ENCODE measurements around the gene ASPA. TPM values are rescaled to one million over a fixed set of nuclear protein-coding genes. Genes with fewer than 3 reads are reported as not detected.
A peak's percentile ranks its signal among the peaks of the same experiment; 100 is the strongest.
"Not testable (repeated sequence)": the region's sequence is repeated elsewhere in the genome, so short reads cannot be mapped to it uniquely, and the experiment has no call there.

ASPA gene
- total RNA-seq, 4 donors from 2014 or later: 11.4 to 27.7 (median 17.0) TPM

- no peak overlapping the region for H3K4me3 ChIP-seq
- TF ChIP-seq POLR2A (IDR thresholded peaks at IDR 0.05): no peak
- H3K36me3 ChIP-seq: no peaks in the 10 kb centered on the region
- H3K27ac ChIP-seq: no peak overlapping the region
- no peaks in the 10 kb centered on the region for H3K27me3 ChIP-seq
- DNase-seq: no peak
- H3K4me1 ChIP-seq: no peaks in the 10 kb centered on the region
- no peaks in the 10 kb centered on the region for H3K9me3 ChIP-seq
Observed at GRCh38 chr17:3507869-3508268, 32.1 kb downstream of the ASPA start.

- no peaks in the 10 kb centered on the region for H3K9me3 ChIP-seq
- H3K27me3 ChIP-seq: no peaks in the 10 kb centered on the region
- H3K36me3 ChIP-seq: no peaks in the 10 kb centered on the region
- H3K4me3 ChIP-seq: no peak overlapping the region
- no peaks in the 10 kb centered on the region for H3K4me1 ChIP-seq
- no peak for DNase-seq
- no peak overlapping the region for H3K27ac ChIP-seq
- TF ChIP-seq POLR2A (IDR thresholded peaks at IDR 0.05) (no peak), CTCF (IDR thresholded peaks at IDR 0.05) (no peak)
Observed at GRCh38 chr17:3510090-3510489, 34.3 kb downstream of the ASPA start.

GRCh38 chr17:3511852-3512504, 36.2 kb downstream of the ASPA start:
- DNase-seq: no peak
- H3K27me3 ChIP-seq: no peaks in the 10 kb centered on the region
- peak overlapping the region; percentile 15 to 68 (median 36) for H3K27ac ChIP-seq
- no peaks in the 10 kb centered on the region for H3K4me1 ChIP-seq
- H3K36me3 ChIP-seq: no peaks in the 10 kb centered on the region
- H3K9me3 ChIP-seq: no peaks in the 10 kb centered on the region
- no peak for TF ChIP-seq POLR2A (IDR thresholded peaks at IDR 0.05)
- TF ChIP-seq CTCF (IDR thresholded peaks at IDR 0.05): no peak
- no peak overlapping the region for H3K4me3 ChIP-seq

DNA sequence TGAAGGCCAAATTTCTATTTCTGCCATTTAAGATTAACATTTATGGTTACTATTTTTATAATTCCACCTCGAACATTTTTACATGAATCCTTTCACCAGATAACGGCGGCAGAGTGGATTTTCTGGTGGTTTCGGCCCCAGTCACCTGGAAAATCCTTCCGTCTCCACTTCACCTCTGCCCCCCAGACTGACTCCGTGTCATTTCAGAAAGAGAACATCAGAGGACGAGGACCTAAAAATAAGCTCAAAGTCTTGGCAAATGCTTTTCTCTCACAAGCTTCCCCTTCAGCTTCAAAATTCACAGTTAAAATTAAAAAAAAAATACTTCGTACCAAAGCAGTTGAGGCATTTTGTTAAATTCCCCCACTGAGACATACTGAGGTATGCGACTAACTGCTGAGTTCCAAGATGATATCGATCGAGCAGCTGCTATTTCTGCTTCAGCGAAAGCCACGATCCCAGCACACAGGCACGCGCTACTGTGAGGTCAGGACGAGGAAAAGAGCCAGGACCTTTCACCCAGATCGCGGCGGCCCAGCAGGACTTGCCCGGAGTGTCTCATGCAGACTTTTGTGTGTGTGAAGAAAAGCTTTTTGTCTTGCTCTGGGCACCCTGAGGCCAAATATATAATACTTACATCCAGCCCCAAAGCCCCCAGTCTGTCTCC, 36.8 kb downstream of the ASPA start:
- H3K27ac ChIP-seq: peak overlapping the region; percentile 15 to 68 (median 36)
- TF ChIP-seq POLR2A (IDR thresholded peaks at IDR 0.05) (no peak), CTCF (IDR thresholded peaks at IDR 0.05) (no peak)
- H3K4me3 ChIP-seq: no peak overlapping the region
- H3K4me1 ChIP-seq: no peaks in the 10 kb centered on the region
- H3K36me3 ChIP-seq: no peaks in the 10 kb centered on the region
- H3K27me3 ChIP-seq: no peaks in the 10 kb centered on the region
- no peaks in the 10 kb centered on the region for H3K9me3 ChIP-seq
- DNase-seq: peak in 1 of 3 donors; percentile 62

DNA sequence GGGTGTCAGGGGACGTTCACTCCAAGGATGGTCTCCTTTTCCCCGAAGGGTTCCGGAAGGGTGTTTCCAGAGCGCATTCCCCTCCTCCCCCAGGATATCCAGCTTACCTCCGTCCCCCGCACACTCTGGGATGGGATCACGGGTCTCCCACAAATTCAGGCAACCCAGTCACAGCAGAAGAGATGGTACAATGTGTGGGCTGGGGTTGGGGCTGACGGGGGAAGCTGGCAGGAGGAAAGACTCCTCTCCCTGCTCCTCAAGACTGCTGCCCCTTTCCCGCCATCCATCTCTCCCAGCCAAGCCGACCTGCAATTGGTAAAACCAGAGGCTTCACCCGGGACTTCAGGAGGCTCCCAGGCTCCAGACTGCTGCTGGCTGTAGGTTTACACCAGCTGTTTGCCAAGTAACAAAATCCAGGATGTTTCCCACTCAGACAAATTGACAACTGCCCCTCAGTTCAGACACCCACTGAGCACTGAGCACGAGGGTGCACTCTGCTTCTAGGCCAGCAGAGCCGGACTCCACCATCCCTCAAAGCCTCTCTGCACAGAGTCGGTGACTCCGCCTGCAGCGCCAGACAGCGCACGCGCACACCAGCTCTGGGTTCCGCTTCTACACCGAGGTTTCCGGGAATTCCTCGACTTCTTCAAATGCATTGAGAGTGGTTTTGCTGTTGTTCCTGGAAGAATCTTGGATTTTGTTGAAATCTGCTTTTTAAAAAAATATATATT, 37.7 kb downstream of the ASPA start:
- Histone ChIP-seq H3K27me3 (no peaks in the 10 kb centered on the region), H3K27ac (peak overlapping the region in 3 of 4 donors; percentile 8 to 52 (median 26)), H3K4me3 (no peak overlapping the region), H3K36me3 (no peaks in the 10 kb centered on the region), H3K9me3 (no peaks in the 10 kb centered on the region), H3K4me1 (no peaks in the 10 kb centered on the region)
- no peak for DNase-seq
- no peak for TF ChIP-seq CTCF (IDR thresholded peaks at IDR 0.05)
- no peak for TF ChIP-seq POLR2A (IDR thresholded peaks at IDR 0.05)

GRCh38 chr17:3514167-3514566, 38.4 kb downstream of the ASPA start:
- DNase-seq, H3K4me3 ChIP-seq, H3K27ac ChIP-seq, H3K9me3 ChIP-seq, H3K36me3 ChIP-seq, H3K27me3 ChIP-seq, H3K4me1 ChIP-seq: not testable (repeated sequence)
